Right atrium auricular region (tissue), 2 donors: ENCODE data around the gene NINL. TPM values are rescaled to one million over a fixed set of nuclear protein-coding genes. Genes with fewer than 3 reads are reported as not detected.
A peak's percentile ranks its signal among the peaks of the same experiment; 100 is the strongest.

ENCODE experiments used
- DNase-seq: peaks from one replicate; pipeline ENCODE4 v3.0.0-alpha.2; 2019; ENCODE audit warnings: low spot score
- H3K27ac ChIP-seq, 2 donors: fragments of 200-600 bp; sonication (generic); 1 replicate in 1 of 2; 2 replicates in 1 of 2; pipeline ENCODE4 v1.5.1; 2016 to 2019
- H3K27me3 ChIP-seq, 2 donors: fragments of 200-600 bp; sonication (generic); one replicate each; pipeline versions ENCODE4 v1.5.1 to v1.6.0; 2017 to 2019
- H3K36me3 ChIP-seq: fragments of 200-600 bp; sonication (generic); one replicate; pipeline ENCODE4 v1.5.1; 2016
- H3K4me1 ChIP-seq, 2 donors: fragments of 200-600 bp; sonication (generic); one replicate each; pipeline versions ENCODE4 v1.5.1 to v1.6.0; 2017 to 2019
- H3K4me3 ChIP-seq, 2 donors: fragments of 200-600 bp; sonication (generic); 1 replicate in 1 of 2; 2 replicates in 1 of 2; pipeline ENCODE4 v1.5.1; 2017 to 2019; ENCODE audit warnings: mild to moderate bottlenecking in 1 of 2, moderate library complexity in 1 of 2
- H3K9me3 ChIP-seq, 2 donors: fragments of 200-600 bp; sonication (generic); one replicate each; pipeline ENCODE4 v1.5.1; 2019
- CTCF ChIP-seq, 2 donors: fragments of 200-600 bp; sonication (generic); IDR thresholded peaks; one replicate each; pipeline ENCODE4 v1.5.1; 2019; ENCODE audit warnings: antibody characterized with exemption in 2 of 2
- total RNA-seq, 2 donors: library from RNA; depleted of rRNA; stranded (reverse); fragments of >200 nt; gene quantifications; one replicate each; pipeline ENCODE4 v1.1.0, GENCODE V29; 2016

NINL gene
- total RNA-seq, 2 donors from 2014 or later, result 3.7 to 4.8 TPM

GRCh38 chr20:25532015-25532751 lies 53.1 kb downstream of the NINL start:
- Histone ChIP-seq H3K36me3 (no peaks in the 10 kb centered on the region), H3K27ac (peak overlapping the region in 1 of 2 donors; percentile 59), H3K4me1 (peaks cover 0 to 53% of the 10 kb centered on the region in 2 donors), H3K9me3 (no peaks in the 10 kb centered on the region), H3K27me3 (no peaks in the 10 kb centered on the region), H3K4me3 (no peak overlapping the region)
- DNase-seq, result no peak
- no peak for TF ChIP-seq CTCF (IDR thresholded peaks at IDR 0.05)

GRCh38 chr20:25529295-25529951 lies 55.9 kb downstream of the NINL start:
- no peak for TF ChIP-seq CTCF (IDR thresholded peaks at IDR 0.05)
- Histone ChIP-seq H3K36me3 (no peaks in the 10 kb centered on the region), H3K4me1 (peaks cover 0 to 31% of the 10 kb centered on the region in 2 donors), H3K27me3 (no peaks in the 10 kb centered on the region), H3K9me3 (no peaks in the 10 kb centered on the region), H3K4me3 (no peak overlapping the region), H3K27ac (no peak overlapping the region)
- DNase-seq, result no peak

- Histone ChIP-seq H3K36me3 (no peaks in the 10 kb centered on the region), H3K27me3 (no peaks in the 10 kb centered on the region), H3K27ac (no peak overlapping the region), H3K4me1 (peaks cover 0 to 16% of the 10 kb centered on the region in 2 donors), H3K9me3 (no peaks in the 10 kb centered on the region), H3K4me3 (no peak overlapping the region)
- TF ChIP-seq CTCF (IDR thresholded peaks at IDR 0.05), result no peak
- DNase-seq, result no peak
These were observed 57.4 kb downstream of the NINL start for GRCh38 chr20:25527949-25528348.

- Histone ChIP-seq H3K36me3 (no peaks in the 10 kb centered on the region), H3K27ac (no peak overlapping the region), H3K9me3 (no peaks in the 10 kb centered on the region), H3K27me3 (no peaks in the 10 kb centered on the region), H3K4me1 (peaks cover 0 to under 1% of the 10 kb centered on the region in 2 donors), H3K4me3 (no peak overlapping the region)
- DNase-seq, result no peak
- no peak for TF ChIP-seq CTCF (IDR thresholded peaks at IDR 0.05)
These were observed 58.9 kb downstream of the NINL start for GRCh38 chr20:25526446-25526845.

- H3K4me3 ChIP-seq, result no peak overlapping the region
- no peak for DNase-seq
- H3K4me1 ChIP-seq, result no peaks in the 10 kb centered on the region
- no peaks in the 10 kb centered on the region for H3K27me3 ChIP-seq
- no peak overlapping the region for H3K27ac ChIP-seq
- no peak for TF ChIP-seq CTCF (IDR thresholded peaks at IDR 0.05)
- H3K9me3 ChIP-seq, result no peaks in the 10 kb centered on the region
- no peaks in the 10 kb centered on the region for H3K36me3 ChIP-seq
These were observed 59.5 kb downstream of the NINL start for GRCh38 chr20:25525867-25526266.
